ENCODE results near the gene QRICH1.

DNA sequence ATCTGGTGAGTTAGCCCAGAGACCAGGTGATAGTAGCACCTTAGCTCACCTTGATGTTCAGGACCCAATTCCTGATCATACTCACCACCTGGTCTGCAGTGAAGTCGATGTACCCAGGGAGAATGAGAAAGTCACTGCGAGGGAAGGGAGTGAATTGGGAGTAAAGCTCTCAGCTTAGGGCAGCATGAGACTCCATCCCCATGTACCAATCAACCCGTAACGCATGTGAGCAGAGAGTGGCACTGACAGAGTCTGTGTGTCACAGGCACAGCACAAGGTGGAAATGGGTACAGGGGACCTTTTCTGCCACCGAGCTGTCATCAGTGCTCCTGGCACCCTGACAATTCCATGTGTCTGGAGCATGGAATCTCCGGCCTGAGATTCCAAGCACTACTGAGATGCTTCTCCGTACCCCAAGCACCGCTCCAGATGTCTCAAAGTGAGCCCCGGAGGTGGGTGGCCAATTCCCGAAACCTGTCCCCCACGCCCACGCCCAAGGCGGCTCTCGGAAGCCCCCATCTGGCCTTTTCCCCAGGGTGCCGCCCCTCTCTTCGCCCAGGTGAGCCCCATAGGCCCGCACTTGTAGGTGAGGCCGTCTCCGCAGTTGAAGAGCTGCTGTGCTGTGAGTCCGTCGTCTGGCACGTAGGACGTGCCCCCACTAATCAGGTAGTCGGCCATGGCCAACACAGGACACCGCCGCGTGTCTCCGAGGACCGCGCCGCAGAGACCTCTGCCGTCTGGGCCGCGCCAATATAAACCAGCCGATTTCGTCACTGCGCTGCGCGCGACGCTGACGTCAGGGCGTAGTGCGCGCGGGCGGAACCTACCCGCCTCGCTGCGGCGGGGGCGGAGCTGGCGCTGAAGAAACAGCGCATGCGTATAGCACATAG, 65.0 kb downstream of the QRICH1 start, which contains the start of gene IMPDH2:
- TF ChIP-seq, protein P1, sequence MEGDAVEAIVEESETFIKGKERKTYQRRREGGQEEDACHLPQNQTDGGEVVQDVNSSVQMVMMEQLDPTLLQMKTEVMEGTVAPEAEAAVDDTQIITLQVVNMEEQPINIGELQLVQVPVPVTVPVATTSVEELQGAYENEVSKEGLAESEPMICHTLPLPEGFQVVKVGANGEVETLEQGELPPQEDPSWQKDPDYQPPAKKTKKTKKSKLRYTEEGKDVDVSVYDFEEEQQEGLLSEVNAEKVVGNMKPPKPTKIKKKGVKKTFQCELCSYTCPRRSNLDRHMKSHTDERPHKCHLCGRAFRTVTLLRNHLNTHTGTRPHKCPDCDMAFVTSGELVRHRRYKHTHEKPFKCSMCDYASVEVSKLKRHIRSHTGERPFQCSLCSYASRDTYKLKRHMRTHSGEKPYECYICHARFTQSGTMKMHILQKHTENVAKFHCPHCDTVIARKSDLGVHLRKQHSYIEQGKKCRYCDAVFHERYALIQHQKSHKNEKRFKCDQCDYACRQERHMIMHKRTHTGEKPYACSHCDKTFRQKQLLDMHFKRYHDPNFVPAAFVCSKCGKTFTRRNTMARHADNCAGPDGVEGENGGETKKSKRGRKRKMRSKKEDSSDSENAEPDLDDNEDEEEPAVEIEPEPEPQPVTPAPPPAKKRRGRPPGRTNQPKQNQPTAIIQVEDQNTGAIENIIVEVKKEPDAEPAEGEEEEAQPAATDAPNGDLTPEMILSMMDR (IDR thresholded peaks at IDR 0.05): peak in 1 of 4 experiments; percentile 37
- TF ChIP-seq POLR2A (IDR thresholded peaks at IDR 0.05): peak; percentile 97 to 98
- no peak for TF ChIP-seq EP300 (IDR thresholded peaks at IDR 0.05)

Data from gastroesophageal sphincter (tissue), 3 donors.